Measurements from ENCODE around the gene RIC8A. TPM values are rescaled to one million over a fixed set of nuclear protein-coding genes. Genes with fewer than 3 reads are reported as not detected.

RIC8A gene
- total RNA-seq, 1 experiment from 2014 or later: 129 TPM

- ChIA-PET POLR2A (ENCODE audit: unreplicated experiment) (interaction anchor here (0.7 kb wide), 1 partner anchor 13 kb away, joined by 10 read pairs; no protein-coding TSS in a partner anchor), CTCF (no interaction called here)
- peaks cover 3% of the 10 kb centered on the region; the same call in 1 of the 2 replicates for H3K36me3 ChIP-seq (ENCODE audit: low read depth)
- H3K4me3 ChIP-seq: no peak overlapping the region
- DNase-seq: no peak
- H2AFZ ChIP-seq: no peak overlapping the region
- H3K4me1 ChIP-seq (replicated peaks; ENCODE audit: insufficient read depth): peaks cover 9% of the 10 kb centered on the region
- no peaks in the 10 kb centered on the region for H3K9me2 ChIP-seq (ENCODE audit: insufficient read depth)
- intact Hi-C loops (cut with micrococcal nuclease; ENCODE audit: unreplicated experiment): no loop called here
- peaks cover 7% of the 10 kb centered on the region; the same call in 1 of the 2 replicates for H3F3A ChIP-seq (ENCODE audit: insufficient read depth, low read depth)
- H3K27me3 ChIP-seq (ENCODE audit: insufficient read depth, low read depth): no peaks in the 10 kb centered on the region
- BruUV-seq (replicated peaks): no TSS peak
- no peak overlapping the region for H3K4me2 ChIP-seq
- no peaks in the 10 kb centered on the region for H3K9me3 ChIP-seq (ENCODE audit: insufficient read depth, low read depth)
- H4K20me1 ChIP-seq (ENCODE audit: insufficient read depth): peaks cover 9% of the 10 kb centered on the region; the same call in 1 of the 2 replicates
- H3K27ac ChIP-seq: no peak overlapping the region
- peaks cover 39% of the 10 kb centered on the region for H3K79me2 ChIP-seq (ENCODE audit: low read depth)
- TF ChIP-seq EZH2 (IDR thresholded peaks at IDR 0.05; ENCODE audit: low read depth): no peak
These were observed 34.1 kb downstream of the RIC8A start for GRCh38 chr11:241634-242033.

- Histone ChIP-seq H3K36me3 (ENCODE audit: low read depth) (peaks cover 3% of the 10 kb centered on the region; the same call in 1 of the 2 replicates), H3F3A (ENCODE audit: insufficient read depth, low read depth) (peaks cover 6% of the 10 kb centered on the region; the same call in 1 of the 2 replicates), H3K4me1 (replicated peaks; ENCODE audit: insufficient read depth) (no peaks in the 10 kb centered on the region), H3K4me3 (no peak overlapping the region), H3K27me3 (ENCODE audit: insufficient read depth, low read depth) (no peaks in the 10 kb centered on the region), H3K79me2 (ENCODE audit: low read depth) (peaks cover 13% of the 10 kb centered on the region; the same call in 1 of the 2 replicates), H4K20me1 (ENCODE audit: insufficient read depth) (0 out of 2 replicates have a peak, but pooled peaks cover 4% of the 10 kb centered on the region), H3K9me2 (ENCODE audit: insufficient read depth) (no peaks in the 10 kb centered on the region), H3K4me2 (no peak overlapping the region), H2AFZ (no peak overlapping the region), H3K27ac (no peak overlapping the region), H3K9me3 (ENCODE audit: insufficient read depth, low read depth) (no peaks in the 10 kb centered on the region)
- POLR2A ChIA-PET (ENCODE audit: unreplicated experiment): no interaction called here
- BruUV-seq (replicated peaks): no TSS peak
- intact Hi-C loops (cut with micrococcal nuclease; ENCODE audit: unreplicated experiment): no loop called here
- TF ChIP-seq CTCF (conservative IDR thresholded peaks at IDR 0.05) (no peak), EZH2 (IDR thresholded peaks at IDR 0.05; ENCODE audit: low read depth) (no peak)
- CTCF ChIA-PET: no interaction called here
- no peak for DNase-seq
These were observed 36.9 kb downstream of the RIC8A start for GRCh38 chr11:244376-244775.

GRCh38 chr11:249062-249461 lies 41.6 kb downstream of the RIC8A start:
- H3K4me2 ChIP-seq: no peak overlapping the region
- no peak overlapping the region for H3K27ac ChIP-seq
- intact Hi-C loops (cut with micrococcal nuclease; ENCODE audit: unreplicated experiment): no loop called here
- BruUV-seq (replicated peaks): no TSS peak
- H3K79me2 ChIP-seq (ENCODE audit: low read depth): no peaks in the 10 kb centered on the region
- no peak overlapping the region for H2AFZ ChIP-seq
- no peaks in the 10 kb centered on the region for H3K27me3 ChIP-seq (ENCODE audit: insufficient read depth, low read depth)
- H4K20me1 ChIP-seq (ENCODE audit: insufficient read depth): no peaks in the 10 kb centered on the region
- no peaks in the 10 kb centered on the region for H3K9me3 ChIP-seq (ENCODE audit: insufficient read depth, low read depth)
- no peak for TF ChIP-seq EZH2 (IDR thresholded peaks at IDR 0.05; ENCODE audit: low read depth)
- no peak for TF ChIP-seq CTCF (conservative IDR thresholded peaks at IDR 0.05)
- POLR2A ChIA-PET (ENCODE audit: unreplicated experiment): no interaction called here
- DNase-seq: no peak
- H3K4me1 ChIP-seq (replicated peaks; ENCODE audit: insufficient read depth): no peaks in the 10 kb centered on the region
- CTCF ChIA-PET: no interaction called here
- no peaks in the 10 kb centered on the region for H3K36me3 ChIP-seq (ENCODE audit: low read depth)
- no peak overlapping the region for H3K4me3 ChIP-seq
- H3F3A ChIP-seq (ENCODE audit: insufficient read depth, low read depth): 0 out of 2 replicates have a peak, but pooled peaks cover 11% of the 10 kb centered on the region
- H3K9me2 ChIP-seq (ENCODE audit: insufficient read depth): no peaks in the 10 kb centered on the region

- Histone ChIP-seq H3F3A (ENCODE audit: insufficient read depth, low read depth) (0 out of 2 replicates have a peak, but pooled peaks cover 11% of the 10 kb centered on the region), H2AFZ (no peak overlapping the region), H3K36me3 (ENCODE audit: low read depth) (no peaks in the 10 kb centered on the region), H3K27me3 (ENCODE audit: insufficient read depth, low read depth) (no peaks in the 10 kb centered on the region), H3K9me2 (ENCODE audit: insufficient read depth) (no peaks in the 10 kb centered on the region), H3K9me3 (ENCODE audit: insufficient read depth, low read depth) (no peaks in the 10 kb centered on the region), H3K4me1 (replicated peaks; ENCODE audit: insufficient read depth) (no peaks in the 10 kb centered on the region), H3K79me2 (ENCODE audit: low read depth) (no peaks in the 10 kb centered on the region), H3K4me2 (no peak overlapping the region), H3K27ac (no peak overlapping the region), H3K4me3 (no peak overlapping the region), H4K20me1 (ENCODE audit: insufficient read depth) (no peaks in the 10 kb centered on the region)
- intact Hi-C loops (cut with micrococcal nuclease; ENCODE audit: unreplicated experiment): no loop called here
- no peak for TF ChIP-seq CTCF (conservative IDR thresholded peaks at IDR 0.05)
- DNase-seq: no peak
- no TSS peak for BruUV-seq (replicated peaks)
- ChIA-PET POLR2A (ENCODE audit: unreplicated experiment) (interaction anchor here (0.5 to 0.6 kb wide), 3 partner anchors 13 to 110 kb away, joined by 10 to 15 read pairs (median 11); no protein-coding TSS in a partner anchor), CTCF (interaction anchor here (1.0 kb wide), 1 partner anchor 114 kb away, joined by 4 read pairs; no protein-coding TSS in a partner anchor)
These were observed 42.8 kb downstream of the RIC8A start for GRCh38 chr11:250274-250673.

Data from PC-9 (cell line).